C4-2B (cell line): ENCODE data around the gene CD38.

Experiments used
- CTCF ChIP-seq: fragments of 450-650 bp; conservative IDR thresholded peaks from 2 replicates; pipeline ENCODE4 v1.5.1; 2017; ENCODE audit warnings: mild to moderate bottlenecking
- ZFX ChIP-seq: fragments of 450-650 bp; IDR thresholded peaks from 2 replicates; pipeline ENCODE4 v1.6.1; 2017

DNA sequence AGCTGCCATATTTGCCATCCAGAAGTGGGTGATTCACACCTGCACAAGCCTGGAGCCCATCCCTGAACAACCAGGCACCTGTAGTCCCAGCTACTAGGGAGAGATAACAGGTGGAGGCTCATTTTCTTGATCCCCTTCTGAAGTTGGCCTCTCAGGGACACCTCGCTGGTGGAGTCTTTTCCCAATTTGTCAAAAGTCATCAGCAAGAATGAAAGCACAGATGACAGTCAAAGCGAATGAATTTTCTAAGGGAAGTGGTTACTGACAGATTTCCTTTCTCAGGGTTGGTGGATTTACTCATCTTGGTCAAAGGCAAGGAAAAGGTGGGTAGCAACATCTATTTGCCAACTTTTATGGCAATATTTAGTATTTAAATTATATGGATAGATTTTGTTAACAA, 123.9 kb downstream of the CD38 start:
- TF ChIP-seq CTCF, result no peak
- TF ChIP-seq ZFX, result no peak
